Fibroblast of lung (primary cell): Measurements from ENCODE around the gene L3MBTL4. TPM values are rescaled to one million over a fixed set of nuclear protein-coding genes. Genes with fewer than 3 reads are reported as not detected.

Source experiments
- DNase-seq, 2 donors: peaks; one replicate each; pipeline versions ENCODE4 v3.0.0 to v3.0.0-alpha.2; 2010; ENCODE audit warnings: low read depth in 2 of 2
- H2AFZ ChIP-seq: 2 replicates; pipeline ENCODE4 v1.5.1; 2012; ENCODE audit warnings: low read length, control low read depth, inconsistent platforms
- H3K27ac ChIP-seq: 2 replicates; pipeline ENCODE4 v1.5.1; 2011; ENCODE audit warnings: low read length, control low read depth; ENCODE audit not compliant: insufficient read depth
- H3K27me3 ChIP-seq: 2 replicates; pipeline ENCODE4 v1.5.1; 2011; ENCODE audit warnings: mild to moderate bottlenecking, low read length; ENCODE audit not compliant: control insufficient read depth, insufficient read depth
- H3K36me3 ChIP-seq: 2 replicates; pipeline ENCODE4 v1.5.1; 2011; ENCODE audit warnings: low read length; ENCODE audit not compliant: control insufficient read depth, insufficient read depth
- H3K4me1 ChIP-seq: 2 replicates; pipeline ENCODE4 v1.5.1; 2011; ENCODE audit warnings: low read length; ENCODE audit not compliant: control insufficient read depth, insufficient read depth; ENCODE audit errors: extremely low read depth
- H3K4me2 ChIP-seq: 2 replicates; pipeline ENCODE4 v1.5.1; 2011; ENCODE audit warnings: low read length, control low read depth; ENCODE audit not compliant: insufficient read depth; ENCODE audit errors: extremely low read depth
- H3K4me3 ChIP-seq, 4 experiments: fragments of 200-600 bp in 1 of 4; sonication (generic) in 1 of 4; replicated peaks in 1 of 4; 2 replicates each; pipeline ENCODE4 v1.5.1; 2011 to 2016; ENCODE audit warnings: low read length in 4 of 4, low read depth in 3 of 4, mild to moderate bottlenecking in 3 of 4, control low read depth in 2 of 4, inconsistent platforms in 1 of 4, mixed read lengths in 1 of 4; ENCODE audit not compliant: insufficient read depth in 1 of 4; ENCODE audit errors: control extremely low read depth in 1 of 4
- H3K79me2 ChIP-seq: 2 replicates; pipeline ENCODE4 v1.5.1; 2012; ENCODE audit warnings: mild to moderate bottlenecking, low read length, inconsistent platforms; ENCODE audit not compliant: control insufficient read depth, insufficient read depth
- H3K9ac ChIP-seq: 2 replicates; pipeline ENCODE4 v1.5.1; 2011; ENCODE audit warnings: mild to moderate bottlenecking, low read length, control low read depth; ENCODE audit not compliant: insufficient read depth
- H3K9me3 ChIP-seq: 2 replicates; pipeline ENCODE4 v1.5.1; 2012; ENCODE audit warnings: low read depth, low read length; ENCODE audit not compliant: control insufficient read depth, insufficient read depth
- H4K20me1 ChIP-seq: 2 replicates; pipeline ENCODE4 v1.5.1; 2011; ENCODE audit warnings: low read length; ENCODE audit not compliant: control insufficient read depth, insufficient read depth; ENCODE audit errors: extremely low read depth
- CTCF ChIP-seq, 2 donors: IDR thresholded peaks in 1 of 2; conservative IDR thresholded peaks in 1 of 2; 1 replicate in 1 of 2; 2 replicates in 1 of 2; pipeline ENCODE4 v1.5.1; 2011 to 2012; ENCODE audit warnings: low read length in 2 of 2, control low read depth in 1 of 2, inconsistent platforms in 1 of 2, low read depth in 1 of 2, mild to moderate bottlenecking in 1 of 2
- EZH2 ChIP-seq: IDR thresholded peaks from 2 replicates; pipeline ENCODE4 v1.5.1; 2012; ENCODE audit warnings: low read length, control low read depth, mild to moderate bottlenecking; ENCODE audit errors: missing control alignments
- polyA plus RNA-seq, 2 donors: library from polyadenylated mRNA; depleted of rRNA in 1 of 2; stranded (reverse) in 1 of 2; unstranded in 1 of 2; fragments of >200 nt; gene quantifications; 2 replicates each; pipeline ENCODE4 v1.2.1, GENCODE V29; 2011 to 2012; ENCODE audit warnings: missing spikeins in 1 of 2
- total RNA-seq: library from RNA; depleted of rRNA; stranded (reverse); fragments of >200 nt; gene quantifications from 2 replicates; pipeline ENCODE4 v1.2.1, GENCODE V29; 2014

L3MBTL4 gene
- total and polyA plus RNA-seq, 2 donors (not counting 1 experiment from before 2014, with no cell fraction given), result 0.06 to 0.33 TPM

DNA sequence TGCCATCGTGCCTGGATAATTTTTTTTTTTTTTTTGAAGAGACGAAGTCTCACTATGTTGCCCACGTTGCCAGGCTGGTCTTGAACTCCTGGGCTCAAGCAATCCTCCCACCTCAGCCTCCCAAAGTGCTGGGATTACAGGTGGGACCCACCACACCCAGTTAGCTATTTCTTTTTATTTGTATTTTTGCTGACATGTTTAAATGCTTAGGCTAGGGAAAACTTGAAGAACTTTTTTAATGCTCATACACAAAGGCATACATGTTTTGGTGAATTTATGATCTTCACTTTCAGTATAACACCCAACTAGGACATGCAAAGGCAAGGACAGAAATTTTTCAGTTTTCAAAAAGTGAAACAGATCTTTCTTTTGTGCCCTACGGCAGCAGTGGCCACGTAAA, 9.9 kb downstream of the L3MBTL4 start:
- Histone ChIP-seq H3K4me3 (no peak overlapping the region), H3K4me2 (no peak overlapping the region), H3K4me1 (no peaks in the 10 kb centered on the region), H3K79me2 (no peaks in the 10 kb centered on the region), H3K9me3 (no peaks in the 10 kb centered on the region), H3K36me3 (no peaks in the 10 kb centered on the region), H2AFZ (no peak overlapping the region), H3K27me3 (no peaks in the 10 kb centered on the region), H3K27ac (no peak overlapping the region), H4K20me1 (no peaks in the 10 kb centered on the region), H3K9ac (no peak overlapping the region)
- no peak for DNase-seq
- TF ChIP-seq EZH2 (no peak), CTCF (conservative IDR thresholded peaks at IDR 0.05 in 1 of 2, IDR thresholded peaks at IDR 0.05 in 1 of 2; ENCODE audit: low read depth in 1 of 2, low read length in 2 of 2) (no peak)

DNA sequence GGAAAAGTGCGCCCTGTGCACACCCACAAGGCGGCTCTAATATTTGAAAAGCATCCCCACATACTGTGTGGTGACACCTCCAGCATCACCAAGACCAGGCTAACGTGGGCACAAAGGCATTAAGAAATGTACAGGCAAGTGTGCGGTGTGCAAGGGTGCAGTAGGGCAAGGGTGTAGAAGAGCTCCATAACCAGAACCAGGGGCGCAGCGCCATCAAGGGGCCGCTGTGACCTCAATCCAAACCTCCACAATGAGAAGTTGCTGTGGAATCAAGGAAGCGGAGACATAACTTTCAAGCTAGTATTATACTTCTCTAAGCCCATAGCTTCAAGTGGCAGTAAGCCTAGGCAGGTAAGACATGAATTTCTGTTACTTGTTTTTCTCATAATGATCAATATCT, 13.0 kb downstream of the L3MBTL4 start:
- Histone ChIP-seq H4K20me1 (no peaks in the 10 kb centered on the region), H3K4me1 (no peaks in the 10 kb centered on the region), H3K79me2 (no peaks in the 10 kb centered on the region), H3K27ac (no peak overlapping the region), H3K4me3 (no peak overlapping the region), H3K4me2 (no peak overlapping the region), H2AFZ (no peak overlapping the region), H3K9ac (no peak overlapping the region), H3K27me3 (no peaks in the 10 kb centered on the region), H3K9me3 (no peaks in the 10 kb centered on the region), H3K36me3 (no peaks in the 10 kb centered on the region)
- DNase-seq, result no peak
- no peak for TF ChIP-seq CTCF (conservative IDR thresholded peaks at IDR 0.05 in 1 of 2, IDR thresholded peaks at IDR 0.05 in 1 of 2; ENCODE audit: low read depth in 1 of 2, low read length in 2 of 2)
- TF ChIP-seq EZH2, result no peak

DNA sequence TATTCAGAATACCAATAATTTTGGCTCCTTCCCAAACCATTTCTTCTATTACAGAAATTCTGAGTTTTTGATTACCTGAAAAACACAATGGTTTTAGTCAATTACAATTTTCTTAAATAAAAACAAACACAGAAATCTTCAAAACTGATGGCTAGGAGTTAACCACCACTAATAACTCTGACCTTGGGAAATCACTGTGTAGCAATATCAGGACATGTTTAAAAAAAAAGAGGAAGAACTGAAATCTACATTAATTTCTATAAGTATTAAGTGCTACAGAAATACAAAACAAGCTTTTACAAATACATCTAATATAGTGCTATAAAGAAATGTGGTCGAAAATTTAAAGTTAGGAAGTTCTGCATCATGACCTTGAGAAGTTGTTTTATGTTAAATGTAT, 14.9 kb downstream of the L3MBTL4 start:
- no peak overlapping the region for H3K4me3 ChIP-seq
- no peak overlapping the region for H2AFZ ChIP-seq
- DNase-seq, result no peak
- no peaks in the 10 kb centered on the region for H4K20me1 ChIP-seq
- H3K79me2 ChIP-seq, result no peaks in the 10 kb centered on the region
- H3K9ac ChIP-seq, result no peak overlapping the region
- no peaks in the 10 kb centered on the region for H3K27me3 ChIP-seq
- TF ChIP-seq CTCF (conservative IDR thresholded peaks at IDR 0.05 in 1 of 2, IDR thresholded peaks at IDR 0.05 in 1 of 2; ENCODE audit: low read depth in 1 of 2, low read length in 2 of 2), result no peak
- no peak for TF ChIP-seq EZH2
- H3K27ac ChIP-seq, result no peak overlapping the region
- H3K4me2 ChIP-seq, result no peak overlapping the region
- H3K9me3 ChIP-seq, result no peaks in the 10 kb centered on the region
- H3K36me3 ChIP-seq, result no peaks in the 10 kb centered on the region
- H3K4me1 ChIP-seq, result no peaks in the 10 kb centered on the region
